GM23338 (cell line): ENCODE results near the gene VWA5A. TPM values are rescaled to one million over a fixed set of nuclear protein-coding genes. Genes with fewer than 3 reads are reported as not detected.

ENCODE experiments used
- ATAC-seq: fragments of 200-7000 bp; cut with Tn5 transposase; 3 replicates; pipeline ENCODE4 v1.9.1; 2020
- DNase-seq: peaks from one replicate; pipeline ENCODE4 v3.0.0-alpha.2; 2015; ENCODE audit warnings: low spot score
- H2AFZ ChIP-seq: fragments of 200-600 bp; sonication (generic); 2 replicates; pipeline ENCODE4 v1.8.0; 2016; ENCODE audit warnings: antibody characterized with exemption, mild to moderate bottlenecking, moderate library complexity
- H3F3A ChIP-seq: fragments of 200-600 bp; sonication (generic); replicated peaks from 2 replicates; pipeline ENCODE4 v1.8.0; 2017; ENCODE audit warnings: antibody characterized with exemption, mixed run types, low read depth
- H3K27ac ChIP-seq: fragments of 200-600 bp; sonication (generic); 2 replicates; pipeline ENCODE4 v1.6.1; 2016; ENCODE audit warnings: low read depth
- H3K27me3 ChIP-seq: fragments of 200-600 bp; sonication (generic); 2 replicates; pipeline ENCODE4 v1.8.0; 2016; ENCODE audit warnings: mild to moderate bottlenecking, mixed run types, moderate library complexity; ENCODE audit not compliant: insufficient read depth
- H3K36me3 ChIP-seq: fragments of 200-600 bp; sonication (generic); 2 replicates; pipeline ENCODE4 v1.8.0; 2016; ENCODE audit warnings: mild to moderate bottlenecking; ENCODE audit not compliant: insufficient read depth
- H3K4me1 ChIP-seq: fragments of 200-600 bp; sonication (generic); 2 replicates; pipeline ENCODE4 v1.8.0; 2016; ENCODE audit warnings: mild to moderate bottlenecking, moderate library complexity; ENCODE audit not compliant: insufficient read depth
- H3K4me2 ChIP-seq: fragments of 200-600 bp; sonication (generic); 2 replicates; pipeline ENCODE4 v1.7.1; 2017; ENCODE audit warnings: mixed run types
- H3K4me3 ChIP-seq: fragments of 200-600 bp; sonication (generic); 2 replicates; pipeline ENCODE4 v1.6.1; 2016; ENCODE audit warnings: mixed run types
- H3K79me2 ChIP-seq: fragments of 200-600 bp; sonication (generic); replicated peaks from 2 replicates; pipeline ENCODE4 v1.8.0; 2017; ENCODE audit warnings: mild to moderate bottlenecking; ENCODE audit not compliant: insufficient read depth
- H3K9me2 ChIP-seq: fragments of 200-600 bp; sonication (generic); 2 replicates; pipeline ENCODE4 v1.8.0; 2017; ENCODE audit not compliant: insufficient read depth
- H4K20me1 ChIP-seq: fragments of 200-600 bp; sonication (generic); replicated peaks from 2 replicates; pipeline ENCODE4 v1.8.0; 2017; ENCODE audit warnings: mild to moderate bottlenecking; ENCODE audit not compliant: insufficient read depth
- H3K27ac Mint-ChIP-seq: 2 replicates; pipeline ENCODE4 v1.8.0; 2020; ENCODE audit warnings: inconsistent platforms, mild to moderate bottlenecking, moderate library complexity, mixed read lengths
- H3K27me3 Mint-ChIP-seq: 3 replicates; pipeline ENCODE4 v1.8.0; 2022; ENCODE audit warnings: low read depth, mild to moderate bottlenecking, moderate library complexity, mixed read lengths, inconsistent platforms; ENCODE audit not compliant: insufficient read depth, poor library complexity
- H3K36me3 Mint-ChIP-seq: 3 replicates; pipeline ENCODE4 v1.8.0; 2021; ENCODE audit warnings: low read depth, mild to moderate bottlenecking, inconsistent platforms, moderate library complexity, mixed read lengths
- H3K4me1 Mint-ChIP-seq: 3 replicates; pipeline ENCODE4 v1.8.0; 2020; ENCODE audit warnings: mild to moderate bottlenecking, inconsistent platforms, mixed read lengths
- H3K4me3 Mint-ChIP-seq: 3 replicates; pipeline ENCODE4 v1.8.0; 2021; ENCODE audit warnings: moderate library complexity, mild to moderate bottlenecking, inconsistent platforms, mixed read lengths
- H3K9me3 Mint-ChIP-seq: 3 replicates; pipeline ENCODE4 v1.8.0; 2020; ENCODE audit warnings: moderate library complexity, mild to moderate bottlenecking, inconsistent platforms, mixed read lengths
- CREB1 ChIP-seq: fragments of 250-450 bp; sonication (Bioruptor Pico); IDR thresholded peaks from 2 replicates; pipeline ENCODE4 v1.5.0; 2020; ENCODE audit warnings: low read depth, mild to moderate bottlenecking, moderate library complexity
- EZH2 ChIP-seq: fragments of 200-600 bp; sonication (generic); IDR thresholded peaks from one replicate; pipeline ENCODE4 v1.8.0; 2017; ENCODE audit warnings: antibody characterized with exemption, mild to moderate bottlenecking, low read depth; ENCODE audit not compliant: unreplicated experiment
- EZH2phosphoT487 ChIP-seq: fragments of 200-600 bp; sonication (generic); IDR thresholded peaks from one replicate; pipeline ENCODE4 v1.8.1; 2018; ENCODE audit warnings: antibody characterized with exemption; ENCODE audit not compliant: unreplicated experiment
- JUNB ChIP-seq: IDR thresholded peaks from one replicate; pipeline ENCODE4 v1.6.1; 2016; ENCODE audit warnings: antibody characterized with exemption; ENCODE audit not compliant: unreplicated experiment
- NANOG ChIP-seq: IDR thresholded peaks from 2 replicates; pipeline ENCODE4 v1.6.1; 2016; ENCODE audit warnings: antibody characterized with exemption, borderline replicate concordance
- POLR2AphosphoS5 ChIP-seq: IDR thresholded peaks from 2 replicates; pipeline ENCODE4 v1.6.1; 2016; ENCODE audit warnings: antibody characterized with exemption, low read depth
- STAT1 ChIP-seq: IDR thresholded peaks from one replicate; pipeline ENCODE4 v1.6.1; 2016; ENCODE audit warnings: antibody characterized with exemption; ENCODE audit not compliant: unreplicated experiment
- ZNF114 ChIP-seq: fragments of 250-450 bp; sonication (Bioruptor Pico); IDR thresholded peaks from 2 replicates; pipeline ENCODE4 v1.5.0; 2020; ENCODE audit warnings: mild to moderate bottlenecking, moderate library complexity
- ZNF331 ChIP-seq: fragments of 250-450 bp; sonication (Bioruptor Pico); IDR thresholded peaks from 2 replicates; pipeline ENCODE4 v1.5.0; 2020; ENCODE audit warnings: low read depth, mild to moderate bottlenecking, moderate library complexity
- polyA plus RNA-seq: library from polyadenylated mRNA; unstranded; fragments of >200 nt; fragmentation: Nextera tagmentation; extraction: Ambion mirVana; gene quantifications from 2 replicates; pipeline ENCODE4 v1.2.1, GENCODE V29; 2016
- total RNA-seq: library from RNA; depleted of rRNA; stranded (reverse); fragments of >200 nt; shearing (Covaris generic); gene quantifications from 2 replicates; pipeline ENCODE4 v1.2.3, GENCODE V29; 2014
- TF ChIP-seq, protein P1 (sequence below): fragments of 250-450 bp; sonication (Bioruptor Pico); IDR thresholded peaks from 2 replicates; pipeline ENCODE4 v1.5.0; 2020; ENCODE audit warnings: mild to moderate bottlenecking, moderate library complexity
- TF ChIP-seq, protein P2 (sequence below): IDR thresholded peaks from one replicate; pipeline ENCODE4 v1.6.1; 2018; ENCODE audit warnings: antibody characterized with exemption; ENCODE audit not compliant: unreplicated experiment
- TF ChIP-seq, protein P3 (sequence below), 2 experiments: fragments of 200-600 bp in 1 of 2; sonication (generic) in 1 of 2; conservative IDR thresholded peaks; 2 replicates each; pipeline versions ENCODE4 v1.5.1 to v1.6.1; 2016 to 2017; ENCODE audit warnings: antibody characterized with exemption in 2 of 2, low read depth in 2 of 2, mild to moderate bottlenecking in 2 of 2, moderate library complexity in 1 of 2
- TF ChIP-seq, protein P4 (sequence below): IDR thresholded peaks from 2 replicates; pipeline ENCODE4 v1.6.1; 2016; ENCODE audit warnings: antibody characterized with exemption

The VWA5A gene
- total and polyA plus RNA-seq, 2 experiments from 2014 or later: 10.0 to 13.5 TPM

DNA sequence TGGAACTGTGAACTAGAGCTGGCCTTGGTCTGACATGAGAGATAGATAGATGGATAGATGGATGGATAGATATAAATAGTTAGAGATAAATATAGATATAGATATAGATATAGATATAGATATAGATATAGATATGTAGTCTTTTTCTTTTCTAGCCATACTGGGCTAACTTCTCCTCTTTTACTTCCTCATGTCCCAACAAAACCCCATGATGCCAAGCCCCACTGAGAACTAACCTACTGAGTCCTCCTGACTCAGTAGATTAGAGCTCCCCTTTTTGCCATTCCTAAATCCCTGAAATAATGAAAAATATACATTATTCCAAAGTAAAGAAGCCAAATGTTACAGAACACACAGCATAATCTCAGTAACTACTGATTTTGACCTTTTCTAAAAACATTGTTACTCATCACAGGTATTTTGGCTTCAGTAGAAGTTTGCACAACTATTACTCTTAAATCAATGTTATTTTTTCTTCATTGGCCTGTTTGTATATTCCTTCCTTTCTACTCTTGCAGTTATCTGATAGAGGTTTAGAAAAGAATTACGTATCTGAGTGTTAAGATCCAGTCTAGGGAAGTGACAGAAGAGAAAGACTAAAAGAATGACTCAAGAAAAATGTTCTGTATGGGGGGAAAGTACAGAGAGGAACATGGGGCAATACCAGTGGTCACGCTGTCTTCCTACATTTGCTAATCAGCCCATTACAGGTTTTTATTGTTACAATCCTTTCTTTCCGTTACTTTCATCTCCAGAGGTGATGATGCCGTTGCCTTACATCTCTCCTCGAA lies 61.9 kb downstream of the VWA5A start:
- peaks cover 3% of the 10 kb centered on the region; the same call in 1 of the 3 replicates for H3K9me3 Mint-ChIP-seq
- H3K4me1 Mint-ChIP-seq: peaks cover 8% of the 10 kb centered on the region; the same call in 2 of the 3 replicates
- TF ChIP-seq, protein P1, sequence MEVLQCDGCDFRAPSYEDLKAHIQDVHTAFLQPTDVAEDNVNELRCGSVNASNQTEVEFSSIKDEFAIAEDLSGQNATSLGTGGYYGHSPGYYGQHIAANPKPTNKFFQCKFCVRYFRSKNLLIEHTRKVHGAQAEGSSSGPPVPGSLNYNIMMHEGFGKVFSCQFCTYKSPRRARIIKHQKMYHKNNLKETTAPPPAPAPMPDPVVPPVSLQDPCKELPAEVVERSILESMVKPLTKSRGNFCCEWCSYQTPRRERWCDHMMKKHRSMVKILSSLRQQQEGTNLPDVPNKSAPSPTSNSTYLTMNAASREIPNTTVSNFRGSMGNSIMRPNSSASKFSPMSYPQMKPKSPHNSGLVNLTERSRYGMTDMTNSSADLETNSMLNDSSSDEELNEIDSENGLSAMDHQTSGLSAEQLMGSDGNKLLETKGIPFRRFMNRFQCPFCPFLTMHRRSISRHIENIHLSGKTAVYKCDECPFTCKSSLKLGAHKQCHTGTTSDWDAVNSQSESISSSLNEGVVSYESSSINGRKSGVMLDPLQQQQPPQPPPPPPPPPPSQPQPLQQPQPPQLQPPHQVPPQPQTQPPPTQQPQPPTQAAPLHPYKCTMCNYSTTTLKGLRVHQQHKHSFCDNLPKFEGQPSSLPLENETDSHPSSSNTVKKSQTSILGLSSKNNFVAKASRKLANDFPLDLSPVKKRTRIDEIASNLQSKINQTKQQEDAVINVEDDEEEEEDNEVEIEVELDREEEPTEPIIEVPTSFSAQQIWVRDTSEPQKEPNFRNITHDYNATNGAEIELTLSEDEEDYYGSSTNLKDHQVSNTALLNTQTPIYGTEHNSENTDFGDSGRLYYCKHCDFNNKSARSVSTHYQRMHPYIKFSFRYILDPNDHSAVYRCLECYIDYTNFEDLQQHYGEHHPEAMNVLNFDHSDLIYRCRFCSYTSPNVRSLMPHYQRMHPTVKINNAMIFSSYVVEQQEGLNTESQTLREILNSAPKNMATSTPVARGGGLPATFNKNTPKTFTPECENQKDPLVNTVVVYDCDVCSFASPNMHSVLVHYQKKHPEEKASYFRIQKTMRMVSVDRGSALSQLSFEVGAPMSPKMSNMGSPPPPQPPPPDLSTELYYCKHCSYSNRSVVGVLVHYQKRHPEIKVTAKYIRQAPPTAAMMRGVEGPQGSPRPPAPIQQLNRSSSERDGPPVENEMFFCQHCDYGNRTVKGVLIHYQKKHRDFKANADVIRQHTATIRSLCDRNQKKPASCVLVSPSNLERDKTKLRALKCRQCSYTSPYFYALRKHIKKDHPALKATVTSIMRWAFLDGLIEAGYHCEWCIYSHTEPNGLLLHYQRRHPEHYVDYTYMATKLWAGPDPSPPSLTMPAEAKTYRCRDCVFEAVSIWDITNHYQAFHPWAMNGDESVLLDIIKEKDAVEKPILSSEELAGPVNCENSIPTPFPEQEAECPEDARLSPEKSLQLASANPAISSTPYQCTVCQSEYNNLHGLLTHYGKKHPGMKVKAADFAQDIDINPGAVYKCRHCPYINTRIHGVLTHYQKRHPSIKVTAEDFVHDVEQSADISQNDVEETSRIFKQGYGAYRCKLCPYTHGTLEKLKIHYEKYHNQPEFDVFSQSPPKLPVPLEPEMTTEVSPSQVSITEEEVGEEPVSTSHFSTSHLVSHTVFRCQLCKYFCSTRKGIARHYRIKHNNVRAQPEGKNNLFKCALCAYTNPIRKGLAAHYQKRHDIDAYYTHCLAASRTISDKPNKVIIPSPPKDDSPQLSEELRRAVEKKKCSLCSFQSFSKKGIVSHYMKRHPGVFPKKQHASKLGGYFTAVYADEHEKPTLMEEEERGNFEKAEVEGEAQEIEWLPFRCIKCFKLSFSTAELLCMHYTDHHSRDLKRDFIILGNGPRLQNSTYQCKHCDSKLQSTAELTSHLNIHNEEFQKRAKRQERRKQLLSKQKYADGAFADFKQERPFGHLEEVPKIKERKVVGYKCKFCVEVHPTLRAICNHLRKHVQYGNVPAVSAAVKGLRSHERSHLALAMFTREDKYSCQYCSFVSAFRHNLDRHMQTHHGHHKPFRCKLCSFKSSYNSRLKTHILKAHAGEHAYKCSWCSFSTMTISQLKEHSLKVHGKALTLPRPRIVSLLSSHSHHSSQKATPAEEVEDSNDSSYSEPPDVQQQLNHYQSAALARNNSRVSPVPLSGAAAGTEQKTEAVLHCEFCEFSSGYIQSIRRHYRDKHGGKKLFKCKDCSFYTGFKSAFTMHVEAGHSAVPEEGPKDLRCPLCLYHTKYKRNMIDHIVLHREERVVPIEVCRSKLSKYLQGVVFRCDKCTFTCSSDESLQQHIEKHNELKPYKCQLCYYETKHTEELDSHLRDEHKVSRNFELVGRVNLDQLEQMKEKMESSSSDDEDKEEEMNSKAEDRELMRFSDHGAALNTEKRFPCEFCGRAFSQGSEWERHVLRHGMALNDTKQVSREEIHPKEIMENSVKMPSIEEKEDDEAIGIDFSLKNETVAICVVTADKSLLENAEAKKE (CRISPR knock-in tag): no peak
- TF ChIP-seq, protein P2, sequence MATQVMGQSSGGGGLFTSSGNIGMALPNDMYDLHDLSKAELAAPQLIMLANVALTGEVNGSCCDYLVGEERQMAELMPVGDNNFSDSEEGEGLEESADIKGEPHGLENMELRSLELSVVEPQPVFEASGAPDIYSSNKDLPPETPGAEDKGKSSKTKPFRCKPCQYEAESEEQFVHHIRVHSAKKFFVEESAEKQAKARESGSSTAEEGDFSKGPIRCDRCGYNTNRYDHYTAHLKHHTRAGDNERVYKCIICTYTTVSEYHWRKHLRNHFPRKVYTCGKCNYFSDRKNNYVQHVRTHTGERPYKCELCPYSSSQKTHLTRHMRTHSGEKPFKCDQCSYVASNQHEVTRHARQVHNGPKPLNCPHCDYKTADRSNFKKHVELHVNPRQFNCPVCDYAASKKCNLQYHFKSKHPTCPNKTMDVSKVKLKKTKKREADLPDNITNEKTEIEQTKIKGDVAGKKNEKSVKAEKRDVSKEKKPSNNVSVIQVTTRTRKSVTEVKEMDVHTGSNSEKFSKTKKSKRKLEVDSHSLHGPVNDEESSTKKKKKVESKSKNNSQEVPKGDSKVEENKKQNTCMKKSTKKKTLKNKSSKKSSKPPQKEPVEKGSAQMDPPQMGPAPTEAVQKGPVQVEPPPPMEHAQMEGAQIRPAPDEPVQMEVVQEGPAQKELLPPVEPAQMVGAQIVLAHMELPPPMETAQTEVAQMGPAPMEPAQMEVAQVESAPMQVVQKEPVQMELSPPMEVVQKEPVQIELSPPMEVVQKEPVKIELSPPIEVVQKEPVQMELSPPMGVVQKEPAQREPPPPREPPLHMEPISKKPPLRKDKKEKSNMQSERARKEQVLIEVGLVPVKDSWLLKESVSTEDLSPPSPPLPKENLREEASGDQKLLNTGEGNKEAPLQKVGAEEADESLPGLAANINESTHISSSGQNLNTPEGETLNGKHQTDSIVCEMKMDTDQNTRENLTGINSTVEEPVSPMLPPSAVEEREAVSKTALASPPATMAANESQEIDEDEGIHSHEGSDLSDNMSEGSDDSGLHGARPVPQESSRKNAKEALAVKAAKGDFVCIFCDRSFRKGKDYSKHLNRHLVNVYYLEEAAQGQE: no peak
- TF ChIP-seq, protein P3, sequence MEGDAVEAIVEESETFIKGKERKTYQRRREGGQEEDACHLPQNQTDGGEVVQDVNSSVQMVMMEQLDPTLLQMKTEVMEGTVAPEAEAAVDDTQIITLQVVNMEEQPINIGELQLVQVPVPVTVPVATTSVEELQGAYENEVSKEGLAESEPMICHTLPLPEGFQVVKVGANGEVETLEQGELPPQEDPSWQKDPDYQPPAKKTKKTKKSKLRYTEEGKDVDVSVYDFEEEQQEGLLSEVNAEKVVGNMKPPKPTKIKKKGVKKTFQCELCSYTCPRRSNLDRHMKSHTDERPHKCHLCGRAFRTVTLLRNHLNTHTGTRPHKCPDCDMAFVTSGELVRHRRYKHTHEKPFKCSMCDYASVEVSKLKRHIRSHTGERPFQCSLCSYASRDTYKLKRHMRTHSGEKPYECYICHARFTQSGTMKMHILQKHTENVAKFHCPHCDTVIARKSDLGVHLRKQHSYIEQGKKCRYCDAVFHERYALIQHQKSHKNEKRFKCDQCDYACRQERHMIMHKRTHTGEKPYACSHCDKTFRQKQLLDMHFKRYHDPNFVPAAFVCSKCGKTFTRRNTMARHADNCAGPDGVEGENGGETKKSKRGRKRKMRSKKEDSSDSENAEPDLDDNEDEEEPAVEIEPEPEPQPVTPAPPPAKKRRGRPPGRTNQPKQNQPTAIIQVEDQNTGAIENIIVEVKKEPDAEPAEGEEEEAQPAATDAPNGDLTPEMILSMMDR (conservative IDR thresholded peaks at IDR 0.05; ENCODE audit: low read depth in 2 of 2): no peak
- no peak for TF ChIP-seq NANOG
- no peak for TF ChIP-seq EZH2
- no peak for TF ChIP-seq POLR2AphosphoS5
- TF ChIP-seq ZNF114: no peak
- no peak for TF ChIP-seq STAT1
- TF ChIP-seq ZNF331 (CRISPR knock-in tag): no peak
- TF ChIP-seq CREB1: no peak
- TF ChIP-seq EZH2phosphoT487: no peak
- no peak for TF ChIP-seq JUNB
- TF ChIP-seq, protein P4, sequence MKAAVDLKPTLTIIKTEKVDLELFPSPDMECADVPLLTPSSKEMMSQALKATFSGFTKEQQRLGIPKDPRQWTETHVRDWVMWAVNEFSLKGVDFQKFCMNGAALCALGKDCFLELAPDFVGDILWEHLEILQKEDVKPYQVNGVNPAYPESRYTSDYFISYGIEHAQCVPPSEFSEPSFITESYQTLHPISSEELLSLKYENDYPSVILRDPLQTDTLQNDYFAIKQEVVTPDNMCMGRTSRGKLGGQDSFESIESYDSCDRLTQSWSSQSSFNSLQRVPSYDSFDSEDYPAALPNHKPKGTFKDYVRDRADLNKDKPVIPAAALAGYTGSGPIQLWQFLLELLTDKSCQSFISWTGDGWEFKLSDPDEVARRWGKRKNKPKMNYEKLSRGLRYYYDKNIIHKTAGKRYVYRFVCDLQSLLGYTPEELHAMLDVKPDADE: no peak
- H3F3A ChIP-seq: no peaks in the 10 kb centered on the region
- no peak overlapping the region for H3K4me3 ChIP-seq
- peaks cover 46% of the 10 kb centered on the region for H3K27me3 ChIP-seq
- no peaks in the 10 kb centered on the region for H3K79me2 ChIP-seq
- no peaks in the 10 kb centered on the region for H3K36me3 Mint-ChIP-seq
- H3K27me3 Mint-ChIP-seq: peaks cover 11% of the 10 kb centered on the region
- H4K20me1 ChIP-seq: no peaks in the 10 kb centered on the region; the same call in 1 of the 2 replicates
- H3K9me2 ChIP-seq: no peaks in the 10 kb centered on the region
- H2AFZ ChIP-seq: no peak overlapping the region
- no peak overlapping the region for H3K27ac ChIP-seq
- DNase-seq: no peak
- no peak overlapping the region for H3K4me2 ChIP-seq
- H3K27ac Mint-ChIP-seq: no peak overlapping the region
- no peaks in the 10 kb centered on the region; the same call in 1 of the 2 replicates for H3K4me1 ChIP-seq
- no peaks in the 10 kb centered on the region for H3K36me3 ChIP-seq
- H3K4me3 Mint-ChIP-seq: no peak overlapping the region
- no peak for ATAC-seq
